GM12892 (cell line): Measurements from ENCODE around the gene LHX8.

ENCODE experiments used
- POLR2A ChIP-seq: IDR thresholded peaks from 2 replicates; pipeline ENCODE4 v1.6.1; 2011; ENCODE audit warnings: low read depth, low read length, control low read depth
- TAF1 ChIP-seq: IDR thresholded peaks from 2 replicates; pipeline ENCODE4 v1.6.1; 2011; ENCODE audit warnings: low read depth, mild to moderate bottlenecking, control low read depth, low read length, borderline replicate concordance

GRCh38 chr1:75136921-75137641, 2.9 kb downstream of the LHX8 start:
- no peak for TF ChIP-seq POLR2A
- TF ChIP-seq TAF1 = no peak
